ENCODE measurements around the gene CRHR2.

Gene CRHR2

GRCh38 chr7:30707391-30708357 lies 25.4 kb upstream of the CRHR2 start:
- DNase-seq (ENCODE audit: extremely low read depth, low read depth) = no peak
- TF ChIP-seq CTCF (IDR thresholded peaks at IDR 0.05; ENCODE audit: low read depth, low read length) = no peak

GRCh38 chr7:30706908-30707307 lies 24.7 kb upstream of the CRHR2 start:
- DNase-seq (ENCODE audit: extremely low read depth, low read depth) = no peak
- no peak for TF ChIP-seq CTCF (IDR thresholded peaks at IDR 0.05; ENCODE audit: low read depth, low read length)

- no peak for TF ChIP-seq CTCF (IDR thresholded peaks at IDR 0.05; ENCODE audit: low read depth, low read length)
- DNase-seq (ENCODE audit: extremely low read depth, low read depth) = no peak
Observed at GRCh38 chr7:30706316-30706715, 24.1 kb upstream of the CRHR2 start.

- no peak for DNase-seq (ENCODE audit: extremely low read depth, low read depth)
Observed at GRCh38 chr7:30705596-30705995, 23.3 kb upstream of the CRHR2 start.

GRCh38 chr7:30705008-30705407 lies 22.8 kb upstream of the CRHR2 start:
- no peak for TF ChIP-seq CTCF (IDR thresholded peaks at IDR 0.05; ENCODE audit: low read depth, low read length)
- no peak for DNase-seq (ENCODE audit: extremely low read depth, low read depth)

More at GRCh38 chr7:30705596-30705995, 23.3 kb upstream of the CRHR2 start:
- no peak for TF ChIP-seq CTCF (IDR thresholded peaks at IDR 0.05; ENCODE audit: low read depth, low read length)

GRCh38 chr7:30703756-30704155 lies 21.5 kb upstream of the CRHR2 start:
- DNase-seq (ENCODE audit: extremely low read depth, low read depth) = no peak
- TF ChIP-seq CTCF (IDR thresholded peaks at IDR 0.05; ENCODE audit: low read depth, low read length) = no peak

- peak; percentile 10 for TF ChIP-seq CTCF (IDR thresholded peaks at IDR 0.05; ENCODE audit: low read depth, low read length)
- no peak for DNase-seq (ENCODE audit: extremely low read depth, low read depth)
Observed at GRCh38 chr7:30702200-30702599, 19.9 kb upstream of the CRHR2 start.
